GM12873 (cell line): ENCODE results near the gene CDK19.

Experiments used
- TF ChIP-seq, protein P1 (sequence below): IDR thresholded peaks from 2 replicates; pipeline ENCODE4 v1.5.1; 2012; ENCODE audit warnings: low read depth, mild to moderate bottlenecking, moderate library complexity, low read length, control low read depth; ENCODE audit not compliant: insufficient read depth; ENCODE audit errors: missing control alignments

CDK19 gene

GRCh38 chr6:110690916-110691315, 124.4 kb downstream of the CDK19 start:
- TF ChIP-seq, protein P1, sequence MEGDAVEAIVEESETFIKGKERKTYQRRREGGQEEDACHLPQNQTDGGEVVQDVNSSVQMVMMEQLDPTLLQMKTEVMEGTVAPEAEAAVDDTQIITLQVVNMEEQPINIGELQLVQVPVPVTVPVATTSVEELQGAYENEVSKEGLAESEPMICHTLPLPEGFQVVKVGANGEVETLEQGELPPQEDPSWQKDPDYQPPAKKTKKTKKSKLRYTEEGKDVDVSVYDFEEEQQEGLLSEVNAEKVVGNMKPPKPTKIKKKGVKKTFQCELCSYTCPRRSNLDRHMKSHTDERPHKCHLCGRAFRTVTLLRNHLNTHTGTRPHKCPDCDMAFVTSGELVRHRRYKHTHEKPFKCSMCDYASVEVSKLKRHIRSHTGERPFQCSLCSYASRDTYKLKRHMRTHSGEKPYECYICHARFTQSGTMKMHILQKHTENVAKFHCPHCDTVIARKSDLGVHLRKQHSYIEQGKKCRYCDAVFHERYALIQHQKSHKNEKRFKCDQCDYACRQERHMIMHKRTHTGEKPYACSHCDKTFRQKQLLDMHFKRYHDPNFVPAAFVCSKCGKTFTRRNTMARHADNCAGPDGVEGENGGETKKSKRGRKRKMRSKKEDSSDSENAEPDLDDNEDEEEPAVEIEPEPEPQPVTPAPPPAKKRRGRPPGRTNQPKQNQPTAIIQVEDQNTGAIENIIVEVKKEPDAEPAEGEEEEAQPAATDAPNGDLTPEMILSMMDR = no peak

DNA sequence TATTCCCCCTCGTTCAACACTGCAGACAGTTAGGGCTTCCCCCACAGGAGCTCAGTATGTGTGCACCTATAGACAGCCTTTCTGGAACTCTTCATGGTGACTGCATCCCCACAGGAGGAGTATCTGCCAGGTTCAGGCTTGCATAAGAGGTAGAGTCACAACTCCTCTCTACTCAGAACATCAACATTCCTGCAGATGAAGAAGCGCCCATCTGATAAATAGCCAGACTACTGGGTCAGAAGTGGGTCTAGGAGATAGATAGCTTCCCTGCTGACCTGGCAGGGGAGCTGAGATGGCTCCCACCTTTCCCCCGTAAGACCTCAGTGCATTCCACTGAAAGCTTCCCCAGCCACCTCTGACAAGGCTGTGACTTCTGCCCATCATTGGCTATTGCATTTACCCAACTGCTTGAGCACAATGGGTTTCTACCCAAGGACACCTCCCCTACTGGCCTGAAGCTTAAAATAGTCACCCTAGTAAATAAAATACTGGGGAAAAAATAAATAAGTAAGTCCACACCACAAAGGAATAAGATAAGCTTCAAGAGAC, 125.1 kb downstream of the CDK19 start:
- TF ChIP-seq, protein P1 = no peak

DNA sequence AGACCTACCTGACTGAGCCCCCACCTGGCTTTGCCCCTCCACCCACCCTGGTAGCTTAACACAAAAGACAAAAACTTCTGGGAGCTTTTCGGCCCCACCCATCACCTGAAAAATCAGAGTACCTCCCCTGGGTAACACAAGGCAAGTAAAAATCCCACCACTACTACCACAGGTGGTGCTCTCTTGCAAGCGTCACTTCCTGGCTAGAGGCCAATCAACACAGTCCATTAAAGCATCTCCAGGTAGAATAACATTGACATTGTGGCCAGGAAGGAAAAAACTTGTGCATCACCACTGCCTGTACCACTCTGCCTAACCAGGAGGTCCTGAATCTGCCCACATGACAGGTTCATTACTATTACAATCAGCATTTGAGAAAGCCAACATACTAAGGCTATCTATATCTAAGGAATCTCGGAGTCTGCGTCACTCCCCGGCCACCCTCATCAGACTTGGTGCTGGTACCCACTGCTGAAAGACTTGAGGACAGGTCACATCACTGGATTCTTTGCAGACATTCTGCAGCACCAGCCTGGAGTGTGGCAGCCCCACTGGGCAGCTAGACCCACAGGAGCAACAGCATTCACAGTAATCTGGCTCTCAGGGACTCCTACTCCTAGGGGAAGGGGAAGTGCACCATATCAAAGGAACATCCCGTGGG, 125.9 kb downstream of the CDK19 start:
- TF ChIP-seq, protein P1 = no peak

GRCh38 chr6:110688661-110689268, 126.5 kb downstream of the CDK19 start:
- TF ChIP-seq, protein P1 = no peak

DNA sequence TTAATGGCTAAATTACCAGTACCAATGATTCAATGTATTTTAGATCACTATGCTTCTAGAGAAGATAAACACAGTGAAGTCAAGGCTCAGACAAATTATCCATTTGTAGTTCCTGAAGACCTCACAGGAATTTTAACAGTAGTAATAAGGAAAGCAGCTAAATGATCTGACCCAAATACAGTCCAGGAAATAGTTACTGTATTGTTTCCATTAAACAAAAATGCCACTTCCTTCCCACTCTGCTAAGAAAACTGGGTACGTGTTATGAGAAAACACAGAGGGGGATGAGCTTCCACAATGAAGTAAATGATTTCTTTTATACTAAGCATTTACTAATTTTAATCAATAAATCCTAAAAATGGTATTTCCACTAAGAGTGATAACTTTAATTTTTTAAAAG, 127.9 kb downstream of the CDK19 start:
- TF ChIP-seq, protein P1 = no peak

DNA sequence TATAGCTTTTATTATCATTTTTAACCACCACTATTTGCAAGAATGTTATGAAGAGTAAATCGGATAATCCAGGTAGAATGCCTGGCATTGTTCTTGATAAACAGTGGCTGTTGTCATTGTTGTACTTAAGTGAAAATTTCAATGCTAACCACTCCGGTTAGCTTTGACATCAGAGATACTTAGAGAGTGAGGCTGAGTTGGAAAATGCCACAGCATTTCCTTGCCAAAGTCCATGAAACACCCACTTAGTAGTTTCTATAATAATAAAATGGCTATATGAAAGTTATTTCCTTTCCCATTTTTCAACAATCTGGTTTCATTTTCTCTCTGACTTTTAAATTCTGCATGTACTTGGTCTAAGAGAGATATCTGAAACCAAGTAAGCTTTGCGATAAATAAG, 132.0 kb downstream of the CDK19 start:
- TF ChIP-seq, protein P1 = no peak

- TF ChIP-seq, protein P1 = peak; percentile 67
These were observed 132.8 kb downstream of the CDK19 start for GRCh38 chr6:110682460-110682853.
